DND-41 (cell line): ENCODE data around the gene SOS1.

Source experiments
- ATAC-seq: fragments of 200-7000 bp; cut with Tn5 transposase; 3 replicates; pipeline ENCODE4 v1.9.1; 2021; ENCODE audit warnings: low read depth; ENCODE audit not compliant: insufficient read depth
- DNase-seq: peaks from one replicate; pipeline ENCODE4 v3.0.0-alpha.2; 2020
- H2AFZ ChIP-seq: 2 replicates; pipeline ENCODE4 v1.6.0; 2012; ENCODE audit warnings: low read depth, low read length
- H3K27ac ChIP-seq: 2 replicates; pipeline ENCODE4 v1.5.1; 2012; ENCODE audit warnings: low read length, inconsistent platforms
- H3K27me3 ChIP-seq: fragments of 200-600 bp; sonication (generic); 2 replicates; pipeline ENCODE4 v1.6.0; 2012; ENCODE audit warnings: low read length, mild to moderate bottlenecking, inconsistent platforms; ENCODE audit not compliant: insufficient read depth, poor library complexity
- H3K36me3 ChIP-seq: 2 replicates; pipeline ENCODE4 v1.5.1; 2012; ENCODE audit warnings: low read length, inconsistent platforms; ENCODE audit not compliant: insufficient read depth
- H3K4me1 ChIP-seq: 2 replicates; pipeline ENCODE4 v1.5.1; 2012; ENCODE audit warnings: mild to moderate bottlenecking, low read length; ENCODE audit not compliant: insufficient read depth
- H3K4me2 ChIP-seq: 2 replicates; pipeline ENCODE4 v1.6.0; 2012; ENCODE audit warnings: mild to moderate bottlenecking, moderate library complexity, low read length, inconsistent platforms; ENCODE audit not compliant: insufficient read depth
- H3K4me3 ChIP-seq, 2 experiments: fragments of 200-600 bp in 1 of 2; shearing (Covaris generic) in 1 of 2; 2 replicates each; pipeline ENCODE4 v1.5.1; 2012 to 2016; ENCODE audit warnings: inconsistent platforms in 2 of 2, low read length in 2 of 2, mild to moderate bottlenecking in 2 of 2, low read depth in 1 of 2, moderate library complexity in 1 of 2
- H3K79me2 ChIP-seq: 2 replicates; pipeline ENCODE4 v1.6.0; 2012; ENCODE audit warnings: low read length, inconsistent platforms; ENCODE audit not compliant: insufficient read depth
- H3K9ac ChIP-seq: 2 replicates; pipeline ENCODE4 v1.6.0; 2012; ENCODE audit warnings: low read depth, mild to moderate bottlenecking, inconsistent platforms, low read length, moderate library complexity
- H3K9me3 ChIP-seq: 2 replicates; pipeline ENCODE4 v1.5.1; 2012; ENCODE audit warnings: low read length, moderate library complexity, mild to moderate bottlenecking, inconsistent platforms; ENCODE audit not compliant: insufficient read depth, severe bottlenecking
- H4K20me1 ChIP-seq: 2 replicates; pipeline ENCODE4 v1.6.0; 2012; ENCODE audit warnings: low read length; ENCODE audit not compliant: insufficient read depth
- CTCF ChIP-seq: IDR thresholded peaks from 2 replicates; pipeline ENCODE4 v1.5.1; 2012; ENCODE audit warnings: borderline replicate concordance, low read length, moderate library complexity, mild to moderate bottlenecking; ENCODE audit not compliant: poor library complexity, severe bottlenecking; ENCODE audit errors: extremely low read depth
- EZH2 ChIP-seq: IDR thresholded peaks from 3 replicates; pipeline ENCODE4 v1.6.1; 2012; ENCODE audit warnings: borderline replicate concordance, low read depth, mild to moderate bottlenecking, moderate library complexity, low read length, inconsistent platforms; ENCODE audit not compliant: severe bottlenecking

Gene SOS1

GRCh38 chr2:39127973-39128372 is 7.1 kb upstream of the SOS1 start:
- Histone ChIP-seq H3K27me3 (no peaks in the 10 kb centered on the region), H3K9ac (no peak overlapping the region), H4K20me1 (no peaks in the 10 kb centered on the region), H3K36me3 (no peaks in the 10 kb centered on the region), H3K9me3 (no peaks in the 10 kb centered on the region), H3K4me2 (no peak overlapping the region), H3K27ac (no peak overlapping the region), H3K4me1 (peaks cover 37% of the 10 kb centered on the region), H3K79me2 (peaks cover 10% of the 10 kb centered on the region), H3K4me3 (no peak overlapping the region), H2AFZ (0 out of 2 replicates have a peak overlapping the region, but pooled peaks have one; percentile 45)
- ATAC-seq (no peak), DNase-seq (peak; percentile 44)
- no peak for TF ChIP-seq CTCF
- no peak for TF ChIP-seq EZH2

GRCh38 chr2:39124746-39125057 is 3.9 kb upstream of the SOS1 start:
- DNase-seq: no peak
- H3K27ac ChIP-seq: peak overlapping the region; percentile 90
- H3K9ac ChIP-seq: peak overlapping the region; percentile 75
- H4K20me1 ChIP-seq: peaks cover 3% of the 10 kb centered on the region
- H3K4me2 ChIP-seq: peak overlapping the region; percentile 84
- H3K27me3 ChIP-seq: no peaks in the 10 kb centered on the region
- H3K9me3 ChIP-seq: no peaks in the 10 kb centered on the region
- H3K79me2 ChIP-seq: peaks cover 36% of the 10 kb centered on the region
- no peaks in the 10 kb centered on the region; the same call in 1 of the 2 replicates for H3K36me3 ChIP-seq
- TF ChIP-seq EZH2: no peak
- TF ChIP-seq CTCF: no peak
- H2AFZ ChIP-seq: peak overlapping the region; percentile 96
- H3K4me1 ChIP-seq: peaks cover 57% of the 10 kb centered on the region
- peak; percentile 13; the same call in 2 of the 3 replicates for ATAC-seq
- peak overlapping the region; percentile 46 to 78 for H3K4me3 ChIP-seq

GRCh38 chr2:39124000-39124745 is 3.3 kb upstream of the SOS1 start:
- ATAC-seq: peak; percentile 76
- peaks cover 58% of the 10 kb centered on the region for H3K4me1 ChIP-seq
- peak overlapping the region; percentile 75 for H3K9ac ChIP-seq

More at GRCh38 chr2:39124000-39124745, 3.3 kb upstream of the SOS1 start:
- no peaks in the 10 kb centered on the region for H3K9me3 ChIP-seq
- no peak for TF ChIP-seq EZH2
- TF ChIP-seq CTCF: peak; percentile 67
- H3K36me3 ChIP-seq: no peaks in the 10 kb centered on the region; the same call in 1 of the 2 replicates
- peaks cover 41% of the 10 kb centered on the region for H3K79me2 ChIP-seq
- peak overlapping the region; percentile 96 for H2AFZ ChIP-seq
- peak overlapping the region; percentile 96 for H3K27ac ChIP-seq
- DNase-seq: peak; percentile 99
- peak overlapping the region; percentile 46 to 78 for H3K4me3 ChIP-seq
- H4K20me1 ChIP-seq: peaks cover 9% of the 10 kb centered on the region
- no peaks in the 10 kb centered on the region for H3K27me3 ChIP-seq
- H3K4me2 ChIP-seq: peak overlapping the region; percentile 84
